Measurements from ENCODE around the gene PACRG. TPM values are rescaled to one million over a fixed set of nuclear protein-coding genes. Genes with fewer than 3 reads are reported as not detected.

Gene PACRG
- total RNA-seq, 1 experiment from 2014 or later = 0.26 TPM

DNA sequence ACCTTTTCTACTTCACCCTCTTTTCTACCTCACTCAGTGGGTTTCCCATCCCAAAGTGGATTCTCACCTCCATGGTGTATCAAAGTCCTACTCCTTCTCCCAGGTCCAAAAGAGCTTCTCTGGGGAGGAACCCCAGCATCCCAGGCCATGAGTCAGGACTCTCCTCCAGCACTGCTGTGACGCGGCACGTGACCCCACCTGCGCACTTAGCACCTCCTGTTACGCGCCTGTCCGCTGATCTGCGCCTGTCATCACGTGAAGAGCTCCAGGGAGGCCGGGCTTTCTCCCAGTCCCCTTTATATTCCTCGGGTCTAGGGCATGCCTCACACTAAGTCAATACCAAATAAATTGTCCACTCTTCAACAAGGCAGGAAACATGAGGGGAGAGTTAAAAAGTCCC is 459.8 kb downstream of the PACRG start:
- no peak overlapping the region for H3K23ac ChIP-seq (ENCODE audit: insufficient read length, low read depth, low read length)
- H2AFZ ChIP-seq (ENCODE audit: low read length) = no peak overlapping the region
- no peaks in the 10 kb centered on the region; the same call in 1 of the 2 replicates for H3K4me1 ChIP-seq (ENCODE audit: insufficient read depth, low read length)
- H3K9me3 ChIP-seq (ENCODE audit: control insufficient read depth, low read depth, low read length) = no peaks in the 10 kb centered on the region
- H3K14ac ChIP-seq (ENCODE audit: insufficient read depth, low read length) = no peak overlapping the region
- no peak overlapping the region for H2BK5ac ChIP-seq (ENCODE audit: insufficient read length, low read length)
- H4K91ac ChIP-seq (ENCODE audit: insufficient read length, low read depth, low read length) = no peak overlapping the region
- no peak overlapping the region for H3K9ac ChIP-seq (ENCODE audit: extremely low read depth, insufficient read length, low read length)
- H3K4me2 ChIP-seq (ENCODE audit: insufficient read depth, insufficient read length, low read length) = no peak overlapping the region
- no peaks in the 10 kb centered on the region for H3K79me1 ChIP-seq (ENCODE audit: insufficient read depth, low read depth, low read length, poor library complexity, severe bottlenecking)
- no peak overlapping the region for H3K27ac ChIP-seq (ENCODE audit: insufficient read length, low read depth, low read length)
- no peaks in the 10 kb centered on the region; a peak in 1 of 7 replicates for H3K36me3 Mint-ChIP-seq (ENCODE audit: insufficient read depth in 1 of 3, low read depth in 3 of 3)
- H3K79me2 ChIP-seq (ENCODE audit: insufficient read depth, low read length) = no peaks in the 10 kb centered on the region
- WGBS (ENCODE audit: extremely low coverage, insufficient read length, low lambda C conversion rate) = no CpG with 5 or more reads among the region's 11 CpGs
- no peak overlapping the region for H4K8ac ChIP-seq (replicated peaks; ENCODE audit: insufficient read length, low read depth, low read length)
- no peak overlapping the region for H3K56ac ChIP-seq (ENCODE audit: insufficient read length, low read depth, low read length)
- no peak overlapping the region for H2AK5ac ChIP-seq (ENCODE audit: insufficient read length, low read length)
- no peak overlapping the region for H2BK12ac ChIP-seq (ENCODE audit: insufficient read length, low read depth, low read length)
- TF ChIP-seq, protein P1, sequence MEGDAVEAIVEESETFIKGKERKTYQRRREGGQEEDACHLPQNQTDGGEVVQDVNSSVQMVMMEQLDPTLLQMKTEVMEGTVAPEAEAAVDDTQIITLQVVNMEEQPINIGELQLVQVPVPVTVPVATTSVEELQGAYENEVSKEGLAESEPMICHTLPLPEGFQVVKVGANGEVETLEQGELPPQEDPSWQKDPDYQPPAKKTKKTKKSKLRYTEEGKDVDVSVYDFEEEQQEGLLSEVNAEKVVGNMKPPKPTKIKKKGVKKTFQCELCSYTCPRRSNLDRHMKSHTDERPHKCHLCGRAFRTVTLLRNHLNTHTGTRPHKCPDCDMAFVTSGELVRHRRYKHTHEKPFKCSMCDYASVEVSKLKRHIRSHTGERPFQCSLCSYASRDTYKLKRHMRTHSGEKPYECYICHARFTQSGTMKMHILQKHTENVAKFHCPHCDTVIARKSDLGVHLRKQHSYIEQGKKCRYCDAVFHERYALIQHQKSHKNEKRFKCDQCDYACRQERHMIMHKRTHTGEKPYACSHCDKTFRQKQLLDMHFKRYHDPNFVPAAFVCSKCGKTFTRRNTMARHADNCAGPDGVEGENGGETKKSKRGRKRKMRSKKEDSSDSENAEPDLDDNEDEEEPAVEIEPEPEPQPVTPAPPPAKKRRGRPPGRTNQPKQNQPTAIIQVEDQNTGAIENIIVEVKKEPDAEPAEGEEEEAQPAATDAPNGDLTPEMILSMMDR (conservative IDR thresholded peaks at IDR 0.05) = no peak
- DNase-seq = no peak
- no peak overlapping the region for H4K5ac ChIP-seq (ENCODE audit: insufficient read length, low read depth, low read length)
- H3K27me3 Mint-ChIP-seq (ENCODE audit: low read depth) = peaks cover 3% of the 10 kb centered on the region
- H2BK120ac ChIP-seq (ENCODE audit: low read depth, low read length, poor library complexity, severe bottlenecking) = no peak overlapping the region
- no peaks in the 10 kb centered on the region for H3K9me3 Mint-ChIP-seq
- no peak overlapping the region for H2BK20ac ChIP-seq (ENCODE audit: low read depth, low read length, poor library complexity, severe bottlenecking)
- H3K18ac ChIP-seq (ENCODE audit: insufficient read length, low read depth, low read length) = no peak overlapping the region
- H3K23me2 ChIP-seq (ENCODE audit: insufficient read length, low read depth, low read length, poor library complexity, severe bottlenecking) = no peaks in the 10 kb centered on the region
- no peak overlapping the region for H3K4ac ChIP-seq (ENCODE audit: low read depth, low read length)
- H3T11ph ChIP-seq (ENCODE audit: low read length) = no peak overlapping the region
- peaks cover 12 to 20% of the 10 kb centered on the region in 2 experiments for H3K4me1 Mint-ChIP-seq
- H3K27ac Mint-ChIP-seq = no peak overlapping the region; a peak in 1 of 7 replicates
- H4K20me1 ChIP-seq (ENCODE audit: control insufficient read depth, insufficient read depth, insufficient read length) = no peaks in the 10 kb centered on the region
- H3K27me3 ChIP-seq (ENCODE audit: insufficient read depth, low read length) = no peaks in the 10 kb centered on the region
- no peak overlapping the region for H2BK15ac ChIP-seq (ENCODE audit: low read depth, low read length)
- no peak overlapping the region for H3K4me3 Mint-ChIP-seq
